Activated CD4-positive, CD25-positive, alpha-beta regulatory T cell (primary cell): Measurements from ENCODE around the gene HOXD4.

ENCODE experiments used
- DNase-seq, 4 experiments: peaks; one replicate each; lab custom pipeline; 2025; lab: John Stamatoyannopoulos, UW

HOXD4 gene

DNA sequence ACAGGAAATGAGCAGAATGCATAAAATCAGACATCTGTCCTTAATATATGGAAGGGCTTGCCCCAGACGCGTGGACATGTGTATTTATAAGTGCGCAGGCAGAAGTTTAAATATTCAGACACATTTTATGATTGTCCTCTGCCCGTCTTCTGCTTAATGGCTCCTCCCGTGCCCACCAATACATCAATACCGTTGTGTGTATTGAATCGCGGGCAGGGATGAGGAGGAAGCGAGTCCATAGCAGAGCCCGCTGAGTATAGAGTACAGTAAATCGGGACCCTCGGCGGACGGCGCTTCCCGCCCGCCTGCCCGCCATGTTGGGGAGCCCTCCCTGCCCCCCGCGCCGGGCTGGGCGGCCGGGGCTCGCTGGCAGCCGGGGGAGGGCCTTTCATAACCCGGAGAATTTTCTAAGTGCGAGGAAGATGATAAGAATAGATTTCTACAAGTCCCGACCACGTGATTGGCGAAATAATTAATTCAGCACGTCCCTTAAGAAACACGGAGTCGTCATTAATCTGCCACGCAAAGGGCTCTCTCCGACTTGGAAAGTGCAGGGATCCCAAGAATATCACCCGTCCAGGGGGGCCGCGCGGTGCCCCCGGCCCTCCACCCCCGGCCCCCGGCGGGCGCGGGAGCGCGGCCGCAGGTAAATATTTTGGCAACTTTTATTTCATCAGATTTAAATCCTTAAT, 5.6 kb downstream of the HOXD4 start, which contains the start of gene HOXD3:
Gene HOXD3 (plus strand): TSS at position 501 of the 692 bp plus-strand sequence. CDS start 11,808 bp downstream, outside the sequence.
- no peak for DNase-seq

DNA sequence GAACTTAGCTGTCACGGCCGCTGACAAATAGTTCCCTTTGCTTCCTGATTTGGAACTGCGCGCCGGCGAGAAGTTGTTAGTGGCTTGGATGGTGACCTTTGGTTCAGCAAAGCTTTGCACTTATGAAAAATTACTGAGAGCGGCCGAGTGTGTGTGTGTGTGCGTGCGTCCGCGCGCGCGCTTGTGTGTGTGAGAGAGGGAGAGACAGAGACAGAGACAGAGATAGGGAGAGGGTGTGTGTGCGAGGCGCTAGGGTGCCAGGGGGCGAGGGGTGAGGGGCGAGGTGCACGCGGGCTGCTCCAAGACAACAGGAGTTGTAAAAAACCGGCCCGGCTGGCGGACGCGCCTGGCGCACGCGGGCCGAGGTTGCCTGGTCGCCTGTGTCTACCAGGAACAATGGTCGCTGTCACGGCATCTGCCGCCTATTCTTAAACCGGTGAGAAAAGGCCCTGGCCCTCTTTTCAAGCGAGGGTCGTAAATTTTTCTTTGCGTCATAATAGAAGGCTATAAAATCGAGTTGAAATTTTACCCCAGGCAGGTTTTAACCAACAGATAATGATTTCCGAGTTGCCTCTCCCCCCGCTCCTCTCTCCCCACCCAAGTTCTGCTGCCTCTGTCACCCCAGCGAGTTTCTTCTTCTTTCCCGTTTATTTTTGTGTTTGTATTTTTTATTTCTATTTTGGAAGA, 6.3 kb downstream of the HOXD4 start:
- DNase-seq: no peak

DNA sequence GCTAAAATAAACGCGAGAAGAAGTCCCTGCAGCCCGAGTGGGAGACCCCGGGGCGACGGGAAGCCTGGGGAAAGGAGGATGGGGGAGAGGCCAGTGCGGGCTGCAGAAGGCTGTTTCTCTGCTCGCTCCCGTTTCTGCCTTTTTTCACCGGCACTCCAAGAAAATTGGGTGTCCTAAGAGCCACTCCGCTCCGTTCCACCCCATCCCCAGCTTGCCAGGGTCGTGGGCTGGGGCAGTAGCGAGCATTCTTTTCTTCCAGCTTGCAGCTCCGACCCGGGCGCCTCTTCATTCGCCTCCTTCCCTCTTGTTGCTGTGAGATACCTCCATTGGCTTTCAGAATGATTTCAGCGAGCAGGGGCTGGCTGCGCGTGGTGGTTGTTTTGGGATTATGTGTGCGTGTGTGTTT, 6.8 kb downstream of the HOXD4 start:
- DNase-seq: no peak

DNA sequence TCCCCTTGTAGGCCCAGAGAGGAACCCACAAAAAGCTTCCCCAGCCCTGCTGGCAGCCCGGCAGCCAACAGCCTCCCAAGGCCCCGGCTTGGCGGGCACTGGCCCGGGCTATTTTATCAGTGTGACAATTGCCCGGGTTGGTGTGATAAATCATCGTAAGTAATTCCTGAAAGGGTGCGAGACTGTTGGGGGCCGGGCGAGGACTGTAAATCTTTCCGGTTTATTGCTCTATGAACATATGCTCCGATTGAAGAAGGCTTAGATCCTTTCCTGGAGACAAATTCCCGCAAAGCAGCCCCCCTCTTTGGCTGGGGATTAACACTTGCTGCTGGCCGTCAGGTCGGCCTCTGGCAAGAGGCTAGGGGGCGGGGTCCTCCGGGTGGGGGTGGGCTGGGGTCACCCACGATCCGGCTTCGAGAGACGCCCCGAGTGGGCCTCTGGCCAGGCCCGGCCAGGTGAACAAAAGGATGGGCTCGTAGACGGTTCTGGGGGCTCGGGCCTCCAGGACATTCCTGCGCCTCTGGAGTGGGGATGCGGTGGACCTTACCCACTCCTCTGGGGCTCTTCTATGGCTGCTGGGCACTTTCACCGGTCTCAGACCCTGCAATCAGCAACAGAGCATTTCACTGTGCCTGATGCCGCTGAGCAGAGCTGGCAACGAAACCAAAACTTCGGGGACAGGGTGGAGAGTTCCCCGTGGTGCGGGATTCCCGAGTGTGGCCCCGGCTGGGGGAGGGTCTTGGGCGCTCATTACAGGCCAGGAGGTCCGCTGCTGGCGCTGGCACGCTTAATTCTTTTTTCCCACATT, 7.7 kb downstream of the HOXD4 start:
- DNase-seq: no peak

DNA sequence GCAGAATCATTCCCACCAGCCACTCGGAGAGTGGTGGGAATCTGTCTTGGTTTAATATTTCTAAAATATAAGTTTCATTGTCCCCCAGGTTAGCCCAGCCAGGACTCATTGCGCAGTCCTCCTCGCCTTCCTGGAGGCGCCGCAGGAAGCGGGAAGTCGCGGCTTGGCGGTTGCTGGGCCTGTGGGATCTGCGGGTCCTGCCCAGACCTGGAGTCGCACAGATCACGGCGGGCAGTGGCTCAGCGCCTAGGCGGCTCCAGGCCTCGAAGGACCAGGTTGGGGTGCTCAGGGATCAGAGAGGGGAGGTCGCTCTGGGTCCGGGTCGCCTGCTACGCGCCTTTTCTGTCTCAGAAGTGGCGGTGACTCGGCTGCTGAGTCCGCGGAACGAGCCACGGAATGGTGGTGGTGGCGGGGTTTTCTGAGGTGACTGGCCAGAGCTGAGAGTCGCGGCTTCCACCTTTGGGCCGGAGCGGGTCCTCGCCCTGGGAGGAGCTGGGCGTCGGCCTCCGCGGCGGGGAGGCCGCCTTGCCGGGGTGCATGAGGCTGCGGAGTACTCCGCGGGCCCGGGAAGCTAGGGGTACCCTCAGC, 8.4 kb downstream of the HOXD4 start:
- DNase-seq: no peak

DNA sequence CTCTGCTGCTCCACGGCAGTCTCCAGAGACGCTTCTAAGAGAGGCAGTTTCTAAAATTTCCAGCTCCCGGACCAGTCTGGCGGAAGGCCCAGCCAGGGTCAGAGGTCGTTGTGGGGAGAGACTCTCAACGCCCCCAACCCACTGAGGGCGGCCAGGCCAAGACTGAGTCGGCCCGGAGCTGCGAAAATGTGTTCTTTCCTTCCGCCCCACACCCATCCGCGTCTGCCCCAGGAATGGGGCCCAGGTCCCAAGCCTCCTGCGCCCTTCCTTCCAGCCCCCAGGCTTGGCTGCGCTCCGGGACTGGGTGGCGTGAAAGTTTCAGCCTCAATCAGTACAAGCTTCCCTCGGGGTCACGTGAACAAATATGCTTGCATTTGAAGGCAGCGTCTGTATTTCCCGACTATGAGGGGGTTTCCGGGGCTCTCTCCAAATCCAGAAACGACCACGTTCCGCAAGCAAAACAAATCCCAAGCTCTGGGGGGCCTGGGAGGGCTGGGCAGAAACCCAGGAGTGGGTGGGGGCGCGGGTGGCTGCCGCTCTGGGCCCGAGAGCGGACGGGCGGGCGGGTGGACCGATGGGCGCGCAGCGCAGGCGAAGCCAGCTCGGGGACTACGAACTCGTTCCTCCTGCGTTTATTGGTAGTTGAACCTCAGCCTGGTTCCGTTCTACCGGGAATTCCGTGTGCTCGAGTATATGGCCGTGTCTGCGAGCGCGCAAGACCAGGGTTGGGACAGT, 9.1 kb downstream of the HOXD4 start:
- no peak for DNase-seq

DNA sequence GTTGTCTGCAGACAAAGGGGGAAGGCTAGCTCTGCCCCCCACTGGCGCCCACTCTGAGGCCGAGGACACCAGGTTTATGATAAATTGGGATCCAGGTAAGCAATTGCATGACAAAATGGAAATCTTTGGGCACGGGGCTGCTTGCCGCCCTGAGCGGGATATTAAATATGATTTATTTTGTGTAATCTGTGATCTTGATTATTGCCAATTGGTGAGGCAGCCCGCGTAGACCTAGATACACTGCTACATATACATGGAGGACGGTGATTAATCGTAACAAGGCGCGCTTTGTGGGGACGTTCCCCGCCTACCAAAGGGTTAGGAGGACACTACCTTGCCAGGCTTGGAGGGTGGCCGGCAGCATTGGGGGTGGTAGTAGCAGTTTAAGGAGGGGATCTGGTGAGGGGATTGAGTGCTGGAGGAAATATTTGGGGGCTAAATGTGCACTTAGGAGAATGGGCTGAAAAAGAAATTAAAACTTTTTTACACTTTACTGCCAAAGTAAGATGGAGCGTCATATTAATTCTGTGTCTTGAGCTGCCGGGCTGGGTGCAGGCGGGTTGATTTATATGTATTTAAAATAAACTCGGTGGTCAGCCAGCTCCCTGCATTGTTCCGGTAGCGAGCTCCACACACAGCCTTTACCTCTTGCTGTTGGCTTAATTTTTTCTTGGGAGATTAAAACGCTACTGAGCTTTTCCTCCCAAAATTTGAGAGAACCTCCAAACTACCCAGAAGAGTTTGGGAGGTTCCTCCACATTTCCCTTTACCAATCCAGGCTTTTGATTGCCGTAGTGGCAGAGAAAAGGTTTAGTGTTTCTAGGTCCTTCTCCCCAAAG, 9.9 kb downstream of the HOXD4 start:
- DNase-seq: no peak

DNA sequence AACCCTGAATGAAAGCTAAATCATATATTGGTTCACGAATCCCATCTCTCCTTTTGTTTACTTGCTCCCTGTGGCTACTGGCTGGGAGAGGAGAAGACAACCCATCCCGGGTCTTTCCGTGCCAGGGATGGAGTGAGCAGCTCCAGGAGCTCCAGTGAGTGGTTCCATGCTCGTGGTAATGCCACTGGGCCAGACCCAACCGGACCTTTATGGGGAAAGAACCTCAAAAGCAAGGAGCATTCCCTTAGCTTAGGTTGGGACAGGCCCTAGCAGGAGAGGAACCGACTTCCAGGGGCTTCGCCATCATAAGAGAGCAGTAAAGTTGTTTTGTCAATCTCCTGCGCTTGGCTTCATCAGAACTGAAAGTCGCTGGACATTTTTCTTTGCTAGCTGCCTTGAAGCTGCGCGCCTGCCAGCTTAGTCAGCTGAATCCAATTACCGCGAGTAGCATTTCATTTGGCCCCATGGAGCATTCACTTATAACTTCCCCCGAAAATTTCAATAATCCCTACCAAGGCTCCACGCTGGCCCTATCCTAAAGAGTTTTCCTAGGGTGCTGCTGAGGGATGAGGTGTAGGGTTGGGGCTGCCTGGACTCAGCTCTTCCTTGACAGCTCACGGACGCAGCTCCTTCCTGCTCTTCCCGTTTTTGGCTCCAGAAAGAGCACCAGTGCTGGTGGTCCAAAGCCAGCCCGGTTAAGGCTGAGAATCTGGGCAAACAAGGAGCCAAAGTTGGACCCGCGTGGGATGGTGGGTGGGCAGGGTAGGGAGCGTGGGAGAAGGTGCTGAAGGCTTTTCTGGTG, 10.7 kb downstream of the HOXD4 start:
- DNase-seq: no peak

DNA sequence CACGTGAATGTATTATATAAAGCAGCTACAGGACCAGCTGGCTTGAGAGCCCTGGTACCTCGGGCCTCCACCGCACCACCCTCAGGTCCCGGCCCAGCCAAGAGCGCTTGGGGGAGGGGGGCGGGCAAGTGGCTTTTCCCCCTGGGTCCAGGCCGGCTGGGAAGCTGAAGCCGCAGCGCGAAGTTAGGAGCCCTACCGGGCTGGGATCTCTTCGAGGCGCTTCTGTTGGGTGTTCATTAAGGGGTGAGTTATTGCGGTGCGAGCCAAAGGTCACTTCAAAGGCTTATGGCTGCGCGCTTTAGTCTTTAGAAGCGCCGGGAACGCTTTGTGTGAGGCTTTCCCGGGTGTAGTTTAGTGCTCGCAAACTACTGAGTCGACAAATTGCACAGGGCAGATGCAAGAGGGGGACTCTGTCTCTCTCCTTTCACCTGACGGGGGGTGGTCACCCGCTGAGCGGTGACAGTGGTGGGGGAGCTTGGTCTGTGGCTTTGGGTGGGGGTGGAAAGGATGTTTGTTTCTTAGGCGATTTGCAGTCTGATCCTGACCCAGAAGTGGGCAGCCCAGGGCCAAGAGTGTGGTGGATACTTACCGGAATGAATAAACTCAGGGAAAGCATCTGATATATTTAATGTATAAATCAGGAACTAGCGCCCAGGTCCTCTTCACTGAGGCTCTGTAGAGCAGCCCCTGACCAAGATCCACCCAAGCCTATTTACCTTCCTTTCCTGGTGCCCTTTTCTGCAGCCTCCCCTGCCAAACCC, 11.7 kb downstream of the HOXD4 start:
- DNase-seq: no peak

DNA sequence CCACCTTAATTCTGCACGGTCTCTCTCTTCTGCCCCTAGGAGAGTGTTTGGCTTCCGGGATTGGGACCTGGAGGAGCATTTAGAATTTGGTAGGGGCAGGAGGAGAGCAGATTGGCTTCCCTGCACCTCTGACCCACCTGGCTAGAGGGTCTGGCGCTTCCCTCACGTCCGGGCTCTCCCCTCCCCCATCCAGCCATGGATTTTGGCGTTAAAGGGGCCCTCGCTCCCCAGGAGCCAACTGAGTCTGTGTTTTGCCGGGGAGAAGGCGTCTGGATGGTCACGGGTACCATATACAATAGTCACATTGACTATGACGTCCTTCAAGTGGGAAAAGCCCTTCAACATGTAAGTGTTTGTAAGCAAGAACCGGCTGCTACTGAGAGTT, 12.3 kb downstream of the HOXD4 start:
- DNase-seq: no peak

DNA sequence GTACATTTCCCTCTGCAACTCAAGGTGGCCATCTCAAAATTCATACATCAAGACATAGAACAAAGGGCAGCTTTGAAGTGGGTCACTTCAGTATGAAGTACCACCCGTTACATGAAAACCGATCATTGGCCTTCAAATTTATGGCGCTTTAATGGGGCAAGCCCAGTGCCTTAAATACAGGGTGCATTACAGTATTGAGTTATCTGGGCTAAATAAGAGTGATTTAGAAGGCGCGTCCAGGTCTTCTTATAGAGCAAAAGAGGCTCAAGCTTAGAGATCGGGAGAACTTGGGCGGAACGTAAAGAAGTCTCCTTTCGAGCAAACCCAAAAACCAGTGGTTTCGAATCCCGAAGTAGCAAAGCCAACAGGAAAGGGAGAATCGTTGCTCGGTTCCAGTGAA, 12.9 kb downstream of the HOXD4 start:
- DNase-seq: no peak

DNA sequence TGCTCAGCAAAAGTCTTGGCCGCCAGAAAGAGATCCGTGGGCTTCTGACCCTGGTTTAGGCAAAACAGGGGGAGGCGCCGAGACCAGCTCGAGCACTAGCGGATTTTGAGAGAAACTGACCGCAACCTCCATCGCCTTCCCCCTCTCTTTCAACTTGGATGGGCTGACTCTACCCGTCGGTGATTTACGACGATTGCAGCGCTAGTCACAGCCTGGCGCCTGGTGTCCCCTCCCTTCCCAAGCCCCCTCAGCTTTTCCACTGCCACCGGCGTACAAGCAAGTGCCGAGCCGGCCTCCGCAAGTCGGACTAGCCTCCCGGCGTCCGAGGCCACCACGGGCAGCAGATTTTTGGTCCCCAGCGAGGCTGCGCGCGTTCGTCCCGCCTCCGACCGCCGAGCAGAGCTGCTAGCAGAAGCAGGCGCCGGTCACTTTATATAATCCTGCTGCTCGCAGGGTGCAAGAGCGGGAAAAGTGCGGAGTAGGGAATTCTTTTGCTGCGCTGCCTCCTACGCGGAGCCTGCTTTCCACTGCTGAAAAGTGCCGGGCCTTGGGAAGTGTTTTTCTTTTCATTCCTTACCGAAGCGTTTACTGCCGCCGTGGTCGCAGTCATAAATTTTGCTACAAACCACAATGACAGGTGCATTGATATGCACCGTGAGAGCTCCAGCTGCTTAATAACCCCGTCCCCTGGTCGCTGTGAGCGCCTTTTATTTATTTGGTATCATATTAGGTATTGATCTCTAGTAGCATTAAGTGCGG, 13.4 kb downstream of the HOXD4 start:
- DNase-seq: no peak

DNA sequence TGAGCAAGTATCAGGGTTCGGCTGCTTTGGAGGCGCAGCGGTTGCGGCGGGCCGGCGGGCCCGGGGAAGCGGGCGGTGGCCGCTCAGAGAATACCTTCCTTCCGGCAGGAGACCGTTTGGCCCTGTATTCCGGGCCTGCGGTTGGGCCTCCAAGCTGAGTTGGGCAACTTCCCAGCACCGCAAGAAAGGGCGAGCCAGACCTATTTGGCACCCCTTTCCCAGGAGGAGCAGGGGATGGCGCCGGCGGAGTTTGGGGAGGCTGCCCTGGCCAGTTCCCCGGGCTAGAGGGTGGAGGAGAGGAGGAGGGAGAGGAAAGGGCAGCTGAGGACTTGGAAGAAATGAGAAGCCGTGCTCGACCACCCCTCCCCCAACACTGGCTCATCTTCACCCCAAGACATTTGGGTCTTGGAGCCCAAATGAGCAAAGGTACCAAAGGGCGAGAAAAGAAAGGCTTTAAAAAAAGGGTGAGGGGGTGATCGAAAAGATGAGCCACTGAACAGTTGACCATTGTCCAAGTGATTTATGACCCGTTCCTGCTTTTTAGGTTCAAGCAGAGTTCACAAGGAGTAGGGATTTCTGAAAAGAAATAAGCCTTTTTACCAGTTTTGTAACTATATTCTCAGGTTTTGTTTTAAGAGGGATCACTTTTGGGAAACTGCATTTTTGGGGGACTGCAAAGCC, 14.2 kb downstream of the HOXD4 start:
- no peak for DNase-seq

DNA sequence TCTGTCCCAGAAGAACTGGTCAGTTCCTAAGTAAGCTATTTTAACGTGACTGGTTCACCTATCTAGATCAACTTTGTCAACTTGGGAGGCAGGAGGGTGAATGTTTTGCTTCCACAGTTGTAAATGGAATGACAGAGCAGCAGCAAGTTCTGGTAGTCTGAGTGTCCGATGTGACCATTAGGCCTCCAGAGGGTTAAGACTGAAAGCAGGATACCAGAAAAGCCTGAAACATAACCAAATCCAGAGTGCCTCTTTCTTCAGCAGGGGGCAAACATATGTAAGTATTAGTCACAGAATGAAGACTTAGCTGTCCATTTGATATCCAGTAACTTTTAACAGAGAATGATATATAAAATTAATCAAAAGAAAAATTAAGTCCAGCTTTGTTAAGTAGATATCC, 14.9 kb downstream of the HOXD4 start:
- no peak for DNase-seq

DNA sequence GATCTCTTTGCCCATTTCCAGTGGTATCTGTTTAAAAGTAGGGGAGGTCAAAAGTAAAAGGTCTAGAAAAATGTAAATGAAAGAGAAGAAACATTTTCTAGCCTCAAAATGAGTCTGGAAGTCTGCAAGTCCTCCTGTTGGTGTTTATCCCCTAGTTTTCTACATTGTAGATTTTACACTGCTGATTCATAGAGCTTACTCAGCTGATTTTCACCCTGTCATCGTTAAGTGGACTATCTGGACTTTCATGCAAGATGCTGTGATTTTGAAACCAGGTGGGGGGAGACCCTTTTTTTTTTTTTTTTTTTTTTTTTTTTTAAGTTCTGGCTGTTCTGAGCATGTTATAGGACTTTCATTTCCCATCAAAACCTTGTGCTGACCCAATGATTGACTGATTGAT, 16.0 kb downstream of the HOXD4 start:
- no peak for DNase-seq

DNA sequence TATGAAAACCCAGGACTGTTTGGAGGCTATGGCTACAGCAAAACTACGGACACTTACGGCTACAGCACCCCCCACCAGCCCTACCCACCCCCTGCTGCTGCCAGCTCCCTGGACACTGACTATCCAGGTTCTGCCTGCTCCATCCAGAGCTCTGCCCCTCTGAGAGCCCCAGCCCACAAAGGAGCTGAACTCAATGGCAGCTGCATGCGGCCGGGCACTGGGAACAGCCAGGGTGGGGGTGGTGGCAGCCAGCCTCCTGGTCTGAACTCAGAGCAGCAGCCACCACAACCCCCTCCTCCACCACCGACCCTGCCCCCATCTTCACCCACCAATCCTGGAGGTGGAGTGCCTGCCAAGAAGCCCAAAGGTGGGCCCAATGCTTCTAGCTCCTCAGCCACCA, 17.8 kb downstream of the HOXD4 start:
- no peak for DNase-seq

DNA sequence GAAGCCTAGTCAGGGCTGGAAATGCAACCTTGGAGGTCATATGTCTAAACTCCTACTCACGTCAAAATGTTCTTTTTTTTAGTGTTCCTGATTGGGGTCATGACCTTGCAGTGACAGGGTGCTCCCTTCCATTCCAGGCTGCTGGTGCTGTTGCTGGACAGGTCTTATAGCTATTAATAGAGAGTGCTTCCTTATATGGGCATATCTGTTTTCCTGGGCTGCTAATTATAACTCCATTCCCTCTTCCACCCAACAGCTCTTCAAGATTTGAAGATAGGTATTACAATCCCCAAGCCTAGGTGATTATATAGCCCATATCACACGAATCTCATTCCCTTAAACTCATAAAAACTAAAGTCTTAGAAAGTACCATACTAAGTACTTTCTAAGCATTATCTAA, 18.4 kb downstream of the HOXD4 start:
- DNase-seq: no peak
